DMS114 treated with DMSO at 0.1 percent for 48 hours (cell line): ENCODE measurements around the gene UBE2G2.

Experiments
- DNase-seq: peaks from one replicate; lab custom pipeline; 2025; ENCODE audit not compliant: unreplicated experiment; lab: John Stamatoyannopoulos, UW

The UBE2G2 gene

DNA sequence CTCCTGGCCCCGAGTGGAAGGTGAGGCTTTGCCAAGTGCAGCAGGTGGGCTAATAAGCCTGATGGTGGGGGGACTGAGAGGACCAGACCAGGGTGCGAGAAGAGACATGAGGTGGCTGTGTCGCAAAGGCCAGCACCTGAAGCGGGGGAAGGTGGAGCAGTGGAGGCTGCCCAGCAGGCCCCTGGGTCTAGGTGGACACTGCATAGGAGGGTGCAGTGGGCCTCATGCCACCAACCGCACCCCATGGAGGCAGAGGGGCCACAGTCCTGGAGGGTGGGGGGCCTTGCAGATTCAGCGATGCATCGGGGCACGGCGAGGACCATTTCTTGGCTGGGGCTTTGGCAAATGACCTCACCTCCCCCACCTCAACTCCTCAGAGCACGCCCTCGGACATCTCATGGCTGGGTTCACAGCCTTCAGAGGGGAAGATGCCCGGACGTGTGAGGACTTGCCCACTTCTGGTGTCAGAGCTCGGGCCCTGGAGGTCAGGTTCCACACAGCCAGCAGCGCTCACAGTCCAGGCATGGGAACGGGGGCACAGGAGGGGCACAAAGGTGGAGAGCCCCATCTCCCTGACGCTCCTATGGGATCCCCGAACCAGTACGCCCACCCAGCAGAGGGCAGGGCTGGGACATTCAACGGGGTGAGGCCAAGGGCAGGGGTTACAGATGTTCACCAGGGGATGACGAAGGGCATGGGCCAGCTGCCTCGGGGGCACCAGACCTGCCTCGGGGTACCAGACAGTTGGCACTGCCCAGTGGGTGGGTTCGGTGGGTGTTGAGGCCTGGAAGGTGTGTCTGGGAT, 35.4 kb downstream of the UBE2G2 start:
- no peak for DNase-seq

DNA sequence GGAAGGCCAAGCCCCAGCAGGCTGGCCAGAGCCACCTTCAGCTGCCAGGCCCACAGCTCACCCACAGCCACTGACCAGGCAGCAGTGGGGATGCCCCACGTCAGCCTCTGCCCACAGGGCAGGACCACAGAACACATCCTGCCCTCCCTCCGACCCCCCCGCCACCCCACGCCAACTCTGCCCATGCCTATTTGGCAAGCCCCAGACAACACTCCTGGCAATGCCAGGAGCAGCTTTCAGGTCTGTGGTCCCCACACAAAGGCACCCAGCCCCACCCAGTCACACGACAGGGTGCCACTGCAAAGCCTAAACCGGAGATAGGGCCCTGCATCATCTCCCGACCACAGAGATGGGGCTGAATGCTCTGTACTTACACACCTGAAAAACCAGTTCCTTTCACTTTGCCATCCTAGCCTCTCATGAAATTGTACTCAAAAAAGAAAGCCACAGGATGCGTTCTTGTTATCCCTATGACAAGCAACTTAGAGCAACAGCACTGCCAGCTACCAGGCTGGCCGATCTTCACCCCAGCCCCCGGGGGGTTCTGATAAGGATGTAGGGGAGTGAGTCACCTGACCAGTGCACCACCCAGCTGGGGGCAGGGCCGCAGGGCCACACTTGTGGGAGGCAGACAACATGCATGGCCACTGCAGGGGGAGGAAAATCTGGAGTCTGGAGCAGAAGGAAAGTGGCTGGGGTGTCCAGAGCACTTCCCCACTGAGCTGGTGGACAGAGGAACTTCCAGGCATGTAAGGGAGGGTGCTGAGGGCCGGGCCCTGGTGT, 36.2 kb downstream of the UBE2G2 start:
- no peak for DNase-seq

DNA sequence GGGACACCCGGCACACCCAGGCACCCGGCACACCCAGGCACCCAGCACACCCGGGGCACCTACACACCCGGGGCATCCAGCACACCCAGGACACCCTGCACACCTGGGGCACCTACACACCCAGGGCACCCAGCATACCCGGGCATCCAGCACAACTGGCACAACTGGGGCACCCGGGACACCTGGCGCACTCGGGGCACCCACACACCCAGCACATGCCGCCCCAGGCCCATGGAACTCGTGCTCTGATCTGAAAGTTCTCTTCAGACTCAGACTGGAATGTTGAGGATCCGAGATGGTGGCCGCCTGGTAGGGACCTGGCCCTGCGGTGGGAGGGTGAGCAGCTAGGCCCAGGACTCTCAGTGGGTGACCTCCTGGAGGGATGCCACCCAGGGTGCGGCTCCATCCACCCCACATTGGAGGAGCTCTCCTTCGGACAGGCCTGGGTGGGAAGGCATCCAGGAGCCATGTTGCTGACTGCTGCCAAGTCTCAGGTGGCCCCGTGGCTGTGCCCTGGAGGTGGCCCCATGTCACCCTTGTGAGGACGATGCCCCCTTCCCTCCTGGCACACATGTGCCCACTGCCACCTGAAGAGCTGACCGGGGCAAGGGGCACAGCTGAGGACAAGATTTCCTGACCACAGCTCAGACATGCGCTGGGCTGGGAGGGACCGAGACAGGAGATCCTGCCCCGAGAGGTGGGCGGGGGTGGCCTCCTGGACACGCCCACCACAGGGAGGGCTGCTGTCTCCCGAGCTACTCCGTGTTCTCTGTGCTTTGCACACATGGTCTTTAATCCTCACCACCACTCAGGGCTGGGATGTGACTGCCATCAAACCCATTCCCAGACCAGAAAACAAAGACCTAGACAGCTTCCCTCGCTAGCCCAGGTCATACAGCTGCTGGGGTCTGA, 37.0 kb downstream of the UBE2G2 start:
- DNase-seq: no peak

DNA sequence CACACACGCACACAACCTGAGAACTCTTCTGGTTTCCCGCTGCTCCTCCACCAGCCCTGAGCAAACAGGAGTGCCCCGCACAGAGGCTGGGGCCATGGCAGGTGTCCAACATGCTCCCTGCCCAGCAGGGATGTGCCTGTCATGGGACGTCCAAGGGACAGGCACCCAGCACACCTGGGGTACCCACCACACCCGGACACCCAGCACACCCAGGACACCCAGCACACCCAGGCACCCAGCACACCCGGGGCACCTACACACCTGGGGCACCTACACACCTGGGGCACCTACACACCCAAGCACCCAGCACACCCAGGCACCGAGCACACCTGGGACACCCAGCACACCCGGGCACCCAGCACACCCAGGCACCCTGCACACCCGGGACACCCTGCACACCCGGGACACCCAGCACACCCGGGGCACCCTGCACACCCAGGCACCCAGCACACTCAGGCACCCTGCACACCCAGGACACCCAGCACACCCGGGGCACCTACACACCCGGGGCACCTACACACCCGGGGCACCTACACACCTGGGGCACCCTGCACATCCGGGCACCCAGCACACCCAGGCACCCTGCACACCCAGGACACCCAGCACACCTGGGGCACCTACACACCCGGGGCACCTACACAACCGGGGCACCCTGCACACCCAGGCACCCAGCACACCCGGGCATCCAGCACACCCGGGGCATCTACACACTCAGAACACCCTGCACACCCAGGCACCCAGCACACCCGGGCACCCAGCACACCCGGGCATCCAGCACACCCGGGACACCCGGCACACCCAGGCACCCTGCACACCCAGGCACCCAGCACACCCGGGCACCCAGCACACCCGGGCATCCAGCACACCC, 37.9 kb downstream of the UBE2G2 start:
- no peak for DNase-seq

GRCh38 chr21:44763050-44763378, 38.6 kb downstream of the UBE2G2 start:
- no peak for DNase-seq

- DNase-seq: no peak
These were observed 39.2 kb downstream of the UBE2G2 start for GRCh38 chr21:44762221-44763049.

DNA sequence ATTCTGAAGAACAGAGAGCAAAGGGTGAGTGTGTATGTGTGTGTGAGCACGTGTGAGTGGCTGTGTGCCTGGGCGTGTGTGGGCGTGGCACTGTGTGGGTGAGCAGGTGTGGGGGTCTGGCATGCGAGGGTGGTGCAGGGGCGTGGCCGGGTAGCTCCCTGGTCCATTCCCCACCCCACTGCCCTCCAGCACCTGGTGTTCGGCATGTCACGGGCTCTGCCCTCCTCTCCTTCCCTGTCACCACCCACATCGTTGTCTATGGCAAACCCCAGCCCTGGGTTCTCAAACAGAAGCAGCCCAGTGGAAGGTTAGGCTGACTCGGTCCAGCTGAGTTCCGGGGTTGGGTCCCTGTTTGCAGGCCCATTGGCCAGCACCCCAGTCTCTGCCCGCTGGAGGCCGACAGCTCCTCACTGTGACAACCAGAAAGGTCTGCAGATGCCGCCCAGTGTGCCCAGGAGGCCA, 39.8 kb downstream of the UBE2G2 start:
- no peak for DNase-seq

GRCh38 chr21:44761011-44761729, 40.5 kb downstream of the UBE2G2 start:
- no peak for DNase-seq

GRCh38 chr21:44760376-44760775, 41.2 kb downstream of the UBE2G2 start:
- DNase-seq: no peak

DNA sequence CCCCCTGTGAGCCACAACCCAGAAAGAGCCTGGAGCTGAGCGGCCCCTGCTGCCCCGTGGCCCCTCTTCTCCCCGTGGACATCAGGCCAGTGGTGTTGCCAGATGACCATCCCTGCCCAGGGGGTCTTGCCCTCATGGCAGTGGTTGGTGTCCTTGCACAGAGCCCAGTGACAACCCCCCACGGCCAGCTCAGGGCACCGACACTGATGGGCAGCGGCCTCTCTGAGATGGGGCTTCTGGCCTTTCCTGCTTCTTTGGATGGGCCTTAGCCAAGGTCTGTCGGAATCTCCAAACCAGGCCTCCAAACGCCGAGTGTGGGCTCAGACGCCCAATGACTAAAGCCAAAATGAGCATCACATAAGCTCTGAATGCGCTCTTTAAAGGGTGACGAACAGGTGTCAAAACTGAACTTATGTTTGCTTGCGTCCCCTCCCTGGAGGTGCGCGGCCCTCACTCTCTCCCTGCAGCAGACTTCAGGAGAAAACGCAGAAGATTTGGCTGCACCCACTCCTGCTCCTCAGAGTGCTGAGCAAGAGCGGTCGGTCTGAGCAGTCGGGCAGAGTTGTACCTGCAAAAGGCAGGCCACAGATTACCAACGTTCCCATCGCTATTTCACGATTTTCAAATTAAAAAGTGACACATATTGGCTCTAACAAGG, 41.9 kb downstream of the UBE2G2 start:
- no peak for DNase-seq

GRCh38 chr21:44758781-44759627, 42.6 kb downstream of the UBE2G2 start:
- no peak for DNase-seq

DNA sequence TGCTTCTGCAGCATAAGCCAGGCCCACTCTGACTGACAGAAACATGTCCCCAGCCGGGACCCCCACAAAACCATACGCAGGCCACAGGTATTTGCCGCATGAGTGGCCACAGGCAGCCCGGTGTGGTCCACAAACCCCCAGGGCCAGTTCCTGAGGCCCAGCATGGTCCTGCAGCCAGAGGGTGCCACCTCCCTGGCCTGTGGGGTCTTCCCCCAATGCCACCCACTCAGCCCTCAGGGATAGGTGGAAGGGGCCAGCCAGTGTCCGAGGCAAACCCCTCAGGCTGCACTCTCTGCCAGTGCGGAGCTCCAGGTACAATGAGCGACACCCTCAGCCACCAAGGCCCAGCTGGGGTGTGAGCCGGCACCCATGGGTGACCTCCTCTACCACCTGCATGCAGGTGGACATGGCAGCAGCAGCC, 43.5 kb downstream of the UBE2G2 start:
- DNase-seq: no peak

GRCh38 chr21:44757731-44758130, 43.9 kb downstream of the UBE2G2 start:
- no peak for DNase-seq

GRCh38 chr21:44756423-44757185, 45.0 kb downstream of the UBE2G2 start:
- no peak for DNase-seq

DNA sequence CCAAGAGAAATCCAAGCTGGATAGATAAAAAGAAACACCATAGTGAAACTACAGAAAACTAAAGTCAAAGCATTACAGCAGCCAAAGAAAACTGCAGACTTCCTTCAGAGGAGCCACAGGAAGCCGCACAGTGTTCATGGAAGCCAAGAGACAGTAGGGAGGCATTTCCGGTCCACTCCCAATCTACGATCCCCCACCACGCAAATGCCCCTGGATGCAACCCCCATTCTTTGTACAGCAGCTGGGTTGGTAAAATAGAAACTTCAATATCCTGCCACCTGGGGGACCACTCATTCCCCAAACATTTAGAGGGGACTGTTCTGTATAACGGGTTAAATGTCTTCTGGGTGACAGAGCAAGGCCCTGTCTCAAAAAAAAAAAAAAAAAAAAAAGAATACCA, 46.4 kb downstream of the UBE2G2 start:
- DNase-seq: no peak

- DNase-seq: no peak
These were observed 48.3 kb downstream of the UBE2G2 start for GRCh38 chr21:44753357-44753756.
